HepG2 (cell line): ENCODE data around the gene KDM1B. TPM values are rescaled to one million over a fixed set of nuclear protein-coding genes. Genes with fewer than 3 reads are reported as not detected.

Source experiments
- ATAC-seq: fragments of 200-7000 bp; cut with Tn5 transposase; 3 replicates; pipeline ENCODE4 v1.9.1; 2020; ENCODE audit warnings: mild to moderate bottlenecking, moderate library complexity
- BruUV-seq: library from RNA; stranded (reverse); fragments of 400-500 nt; replicated peaks from 2 replicates; lab custom pipeline; 2021; lab: Mats Ljungman, UMichigan
- CTCF ChIA-PET: fragments of 300-600 bp; formaldehyde crosslinking; extraction: SDS; loops from one replicate; lab custom pipeline; 2021; ENCODE audit warnings: low total read pairs, inconsistent platforms, low intra/inter-chr PET ratio; lab: Yijun Ruan, JAX
- POLR2A ChIA-PET: fragments of 350-600 bp; sonication (Branson Sonifier 250); formaldehyde crosslinking; loops from one replicate; lab custom pipeline; 2020; ENCODE audit warnings: antibody characterized with exemption, inconsistent platforms; lab: Yijun Ruan, JAX
- DNase-seq: peaks from one replicate; pipeline ENCODE4 v3.0.0-alpha.2; 2015; ENCODE audit warnings: low spot score
- FAIRE-seq: peaks from 3 replicates; lab custom pipeline; 2011; peaks lifted over from hg19 to GRCh38; lab: Jason Lieb, UNC
- H2AFZ ChIP-seq: one replicate; pipeline ENCODE4 v1.6.1; 2011; ENCODE audit warnings: low read length, inconsistent platforms
- H3K27ac ChIP-seq: fragments of 300-600 bp; 3 replicates; pipeline ENCODE4 v1.8.0; 2011; ENCODE audit warnings: mixed run types, mild to moderate bottlenecking, mixed read lengths, low read length, inconsistent platforms; ENCODE audit not compliant: insufficient read depth; ENCODE audit errors: extremely low read length
- H3K27me3 ChIP-seq, 2 experiments: fragments of 200-600 bp in 1 of 2; 2 replicates in 1 of 2; 3 replicates in 1 of 2; pipeline versions ENCODE4 v1.6.0 to v1.8.0; 2011; ENCODE audit warnings: low read length in 2 of 2, mild to moderate bottlenecking in 2 of 2, moderate library complexity in 2 of 2, inconsistent platforms in 1 of 2; ENCODE audit not compliant: insufficient read depth in 2 of 2, control insufficient read depth in 1 of 2
- H3K36me3 ChIP-seq, 2 experiments: fragments of 200-600 bp in 1 of 2; replicated peaks in 1 of 2; 2 replicates in 1 of 2; 3 replicates in 1 of 2; pipeline versions ENCODE4 v1.5.1 to v1.8.0; 2011; ENCODE audit warnings: low read length in 2 of 2, inconsistent platforms in 1 of 2; ENCODE audit not compliant: insufficient read depth in 2 of 2, control insufficient read depth in 1 of 2
- H3K4me1 ChIP-seq: 2 replicates; pipeline ENCODE4 v1.5.1; 2012; ENCODE audit warnings: low read length, inconsistent platforms; ENCODE audit not compliant: insufficient read depth
- H3K4me2 ChIP-seq: 2 replicates; pipeline ENCODE4 v1.6.0; 2011; ENCODE audit warnings: low read depth, low read length, inconsistent platforms
- H3K4me3 ChIP-seq, 3 experiments: fragments of 200-600 bp in 1 of 3; sonication (generic), shearing (Covaris generic) in 1 of 3; replicated peaks in 1 of 3; 2 replicates each; pipeline ENCODE4 v1.5.1; 2011 to 2016; ENCODE audit warnings: low read length in 3 of 3, inconsistent platforms in 2 of 3, low read depth in 2 of 3, mild to moderate bottlenecking in 2 of 3, control low read depth in 1 of 3, mixed read lengths in 1 of 3; ENCODE audit not compliant: insufficient read depth in 1 of 3
- H3K79me2 ChIP-seq: one replicate; pipeline ENCODE4 v1.6.1; 2011; ENCODE audit warnings: low read length, inconsistent platforms; ENCODE audit not compliant: insufficient read depth
- H3K9ac ChIP-seq: 2 replicates; pipeline ENCODE4 v1.6.0; 2011; ENCODE audit warnings: mild to moderate bottlenecking, low read depth, low read length, inconsistent platforms; ENCODE audit not compliant: insufficient read depth
- H3K9me3 ChIP-seq: 2 replicates; pipeline ENCODE4 v1.5.1; 2012; ENCODE audit warnings: mild to moderate bottlenecking, low read length
- H4K20me1 ChIP-seq: 2 replicates; pipeline ENCODE4 v1.6.0; 2011; ENCODE audit warnings: inconsistent platforms, mild to moderate bottlenecking, low read length, moderate library complexity; ENCODE audit not compliant: insufficient read depth
- HOXA9 ChIP-seq: sonication (generic); formaldehyde crosslinking; IDR thresholded peaks from 2 replicates; pipeline ENCODE4 v1.8.1; 2022; ENCODE audit warnings: missing genetic modification reagents, mild to moderate bottlenecking, moderate library complexity, borderline replicate concordance
- JDP2 ChIP-seq: sonication (generic); formaldehyde crosslinking; IDR thresholded peaks from 2 replicates; pipeline ENCODE4 v1.8.1; 2022; ENCODE audit warnings: missing genetic modification reagents, borderline replicate concordance
- RFX1 ChIP-seq: fragments of 450-650 bp; IDR thresholded peaks from 2 replicates; pipeline ENCODE4 v1.6.1; 2017
- SUZ12 ChIP-seq: fragments of 150-350 bp; IDR thresholded peaks from 2 replicates; pipeline ENCODE4 v1.6.1; 2014; ENCODE audit warnings: low read depth, low read length
- ZNF235 ChIP-seq: sonication (generic); formaldehyde crosslinking; IDR thresholded peaks from 2 replicates; pipeline ENCODE4 v1.8.1; 2023; ENCODE audit warnings: mild to moderate bottlenecking, missing genetic modification reagents, borderline replicate concordance
- ZNF446 ChIP-seq: sonication (generic); formaldehyde crosslinking; IDR thresholded peaks from 2 replicates; pipeline ENCODE4 v1.5.0; 2020; ENCODE audit warnings: mild to moderate bottlenecking, missing genetic modification reagents
- ZZZ3 ChIP-seq: sonication (generic); formaldehyde crosslinking; IDR thresholded peaks from 2 replicates; pipeline ENCODE4 v1.4.0; 2020; ENCODE audit warnings: missing genetic modification reagents, mild to moderate bottlenecking, borderline replicate concordance
- WGBS: methylation state at CpG from one replicate; pipeline ENCODE4 v1.1.6; 2017; ENCODE audit warnings: low lambda C conversion rate; 5-methylcytosine and 5-hydroxymethylcytosine counted together
- in situ Hi-C: cut with HindIII; loops from 2 replicates; pipeline ENCODE4 v1.10.0; 2017; ENCODE audit warnings: low pct_unique_long_range_greater_than_20kb; ENCODE audit not compliant: extremely low pct_ligation_motif_present
- intact Hi-C: fragments of 100-400 bp; cut with micrococcal nuclease; formaldehyde crosslinking; loops from one replicate; pipeline ENCODE4 v1.10.0; 2022; ENCODE audit not compliant: unreplicated experiment
- polyA plus RNA-seq, 8 experiments: library from polyadenylated mRNA; depleted of rRNA in 3 of 8; stranded (reverse) in 7 of 8; unstranded in 1 of 8; fragments of >200 nt; fragmentation: Illumina TruSeq in 4 of 8; extraction: Trizol in 4 of 8; gene quantifications; 2 replicates each; pipeline versions ENCODE4 v1.2.1 to v1.2.3, GENCODE V29; 2011 to 2016; ENCODE audit warnings: low read depth in 4 of 8, missing spikeins in 1 of 8, mixed read lengths in 1 of 8; ENCODE audit not compliant: insufficient read depth in 1 of 8
- total RNA-seq, 5 experiments: library from RNA; depleted of rRNA; stranded (reverse); fragments of >200 nt; fragmentation: Illumina TruSeq; extraction: Trizol; gene quantifications; 2 replicates each; pipeline ENCODE4 v1.2.3, GENCODE V29; 2016; ENCODE audit warnings: low read depth in 1 of 5
- TF ChIP-seq, protein P1 (sequence below): sonication (generic); formaldehyde crosslinking; IDR thresholded peaks from 2 replicates; pipeline ENCODE4 v1.4.0; 2020; ENCODE audit warnings: missing genetic modification reagents, mild to moderate bottlenecking, borderline replicate concordance
- TF ChIP-seq, protein P2 (sequence below): sonication (generic); formaldehyde crosslinking; IDR thresholded peaks from 2 replicates; pipeline ENCODE4 v1.4.0; 2020; ENCODE audit warnings: missing genetic modification reagents; ENCODE audit errors: not compliant biosample characterization
- TF ChIP-seq, protein P3 (sequence below): sonication (generic); formaldehyde crosslinking; conservative IDR thresholded peaks from 2 replicates; pipeline ENCODE4 v1.8.0; 2022; ENCODE audit warnings: mild to moderate bottlenecking, moderate library complexity, missing genetic modification reagents

Gene KDM1B
- total and polyA plus RNA-seq, 2 of the 13 experiments (the other 11 are each of a cell fraction or from before 2014, with no cell fraction given), result 9.8 to 13.2 TPM

DNA sequence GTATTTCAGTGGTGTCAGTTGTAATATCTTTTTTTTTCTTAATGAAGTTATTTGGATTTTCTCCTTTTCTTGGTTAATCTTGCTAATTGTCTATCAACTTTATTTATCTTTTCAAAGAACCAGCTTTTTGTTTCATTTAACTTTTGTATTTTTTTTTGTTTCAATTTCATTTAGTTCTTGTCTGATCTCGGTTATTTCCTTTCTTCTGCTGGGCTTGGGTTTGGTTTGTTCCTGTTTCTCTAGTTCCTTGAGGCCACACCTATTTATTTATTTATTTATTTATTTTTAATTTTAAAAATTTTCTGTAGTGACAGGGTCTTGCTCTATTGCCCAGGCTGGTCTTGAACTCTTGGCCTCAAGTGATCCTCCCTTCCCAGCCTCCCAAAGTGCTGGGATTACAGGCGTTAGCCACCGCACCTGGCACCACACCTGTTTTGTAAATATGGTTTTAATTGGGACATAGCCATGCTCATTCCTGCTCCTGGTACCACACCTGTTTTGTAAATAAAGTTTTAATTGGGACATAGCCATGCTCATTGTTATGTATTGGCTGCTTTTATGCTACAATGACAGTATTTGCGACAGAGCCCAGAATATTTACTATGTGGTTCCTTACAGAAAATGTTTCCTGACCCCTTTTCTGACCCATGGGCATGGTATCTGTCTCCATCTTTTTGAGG lies 22.2 kb downstream of the KDM1B start:
- no peaks in the 10 kb centered on the region for H3K4me1 ChIP-seq
- WGBS, result 97% methylated on average over 4 of the region's 4 CpGs
- POLR2A ChIA-PET, result no interaction called here
- H3K27ac ChIP-seq, result no peak overlapping the region
- TF ChIP-seq, protein P1, sequence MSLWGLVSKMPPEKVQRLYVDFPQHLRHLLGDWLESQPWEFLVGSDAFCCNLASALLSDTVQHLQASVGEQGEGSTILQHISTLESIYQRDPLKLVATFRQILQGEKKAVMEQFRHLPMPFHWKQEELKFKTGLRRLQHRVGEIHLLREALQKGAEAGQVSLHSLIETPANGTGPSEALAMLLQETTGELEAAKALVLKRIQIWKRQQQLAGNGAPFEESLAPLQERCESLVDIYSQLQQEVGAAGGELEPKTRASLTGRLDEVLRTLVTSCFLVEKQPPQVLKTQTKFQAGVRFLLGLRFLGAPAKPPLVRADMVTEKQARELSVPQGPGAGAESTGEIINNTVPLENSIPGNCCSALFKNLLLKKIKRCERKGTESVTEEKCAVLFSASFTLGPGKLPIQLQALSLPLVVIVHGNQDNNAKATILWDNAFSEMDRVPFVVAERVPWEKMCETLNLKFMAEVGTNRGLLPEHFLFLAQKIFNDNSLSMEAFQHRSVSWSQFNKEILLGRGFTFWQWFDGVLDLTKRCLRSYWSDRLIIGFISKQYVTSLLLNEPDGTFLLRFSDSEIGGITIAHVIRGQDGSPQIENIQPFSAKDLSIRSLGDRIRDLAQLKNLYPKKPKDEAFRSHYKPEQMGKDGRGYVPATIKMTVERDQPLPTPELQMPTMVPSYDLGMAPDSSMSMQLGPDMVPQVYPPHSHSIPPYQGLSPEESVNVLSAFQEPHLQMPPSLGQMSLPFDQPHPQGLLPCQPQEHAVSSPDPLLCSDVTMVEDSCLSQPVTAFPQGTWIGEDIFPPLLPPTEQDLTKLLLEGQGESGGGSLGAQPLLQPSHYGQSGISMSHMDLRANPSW (CRISPR knock-in tag), result no peak
- TF ChIP-seq ZNF235 (no peak), ZZZ3 (CRISPR knock-in tag) (no peak), HOXA9 (CRISPR knock-in tag) (no peak), RFX1 (no peak), JDP2 (CRISPR knock-in tag) (no peak), ZNF446 (no peak), SUZ12 (no peak)
- TF ChIP-seq, protein P2, sequence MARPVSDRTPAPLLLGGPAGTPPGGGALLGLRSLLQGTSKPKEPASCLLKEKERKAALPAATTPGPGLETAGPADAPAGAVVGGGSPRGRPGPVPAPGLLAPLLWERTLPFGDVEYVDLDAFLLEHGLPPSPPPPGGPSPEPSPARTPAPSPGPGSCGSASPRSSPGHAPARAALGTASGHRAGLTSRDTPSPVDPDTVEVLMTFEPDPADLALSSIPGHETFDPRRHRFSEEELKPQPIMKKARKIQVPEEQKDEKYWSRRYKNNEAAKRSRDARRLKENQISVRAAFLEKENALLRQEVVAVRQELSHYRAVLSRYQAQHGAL (CRISPR knock-in tag), result no peak
- TF ChIP-seq, protein P3, sequence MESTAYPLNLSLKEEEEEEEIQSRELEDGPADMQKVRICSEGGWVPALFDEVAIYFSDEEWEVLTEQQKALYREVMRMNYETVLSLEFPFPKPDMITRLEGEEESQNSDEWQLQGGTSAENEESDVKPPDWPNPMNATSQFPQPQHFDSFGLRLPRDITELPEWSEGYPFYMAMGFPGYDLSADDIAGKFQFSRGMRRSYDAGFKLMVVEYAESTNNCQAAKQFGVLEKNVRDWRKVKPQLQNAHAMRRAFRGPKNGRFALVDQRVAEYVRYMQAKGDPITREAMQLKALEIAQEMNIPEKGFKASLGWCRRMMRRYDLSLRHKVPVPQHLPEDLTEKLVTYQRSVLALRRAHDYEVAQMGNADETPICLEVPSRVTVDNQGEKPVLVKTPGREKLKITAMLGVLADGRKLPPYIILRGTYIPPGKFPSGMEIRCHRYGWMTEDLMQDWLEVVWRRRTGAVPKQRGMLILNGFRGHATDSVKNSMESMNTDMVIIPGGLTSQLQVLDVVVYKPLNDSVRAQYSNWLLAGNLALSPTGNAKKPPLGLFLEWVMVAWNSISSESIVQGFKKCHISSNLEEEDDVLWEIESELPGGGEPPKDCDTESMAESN (CRISPR knock-in tag), result no peak
- CTCF ChIA-PET, result no interaction called here
- no peak overlapping the region for H3K4me2 ChIP-seq
- H3K9me3 ChIP-seq, result no peaks in the 10 kb centered on the region
- H3K36me3 ChIP-seq, result no peaks in the 10 kb centered on the region
- H3K9ac ChIP-seq, result no peak overlapping the region
- no peaks in the 10 kb centered on the region for H4K20me1 ChIP-seq
- no peaks in the 10 kb centered on the region for H3K27me3 ChIP-seq
- BruUV-seq, result no TSS peak
- no peak overlapping the region for H3K4me3 ChIP-seq
- intact Hi-C loops, result no loop called here
- ATAC-seq (no peak), DNase-seq (no peak), FAIRE-seq (no peak)
- in situ Hi-C loops, result no loop called here
- H2AFZ ChIP-seq, result no peak overlapping the region
- H3K79me2 ChIP-seq, result no peaks in the 10 kb centered on the region
